ENCODE measurements around the gene TEX30.

DNA sequence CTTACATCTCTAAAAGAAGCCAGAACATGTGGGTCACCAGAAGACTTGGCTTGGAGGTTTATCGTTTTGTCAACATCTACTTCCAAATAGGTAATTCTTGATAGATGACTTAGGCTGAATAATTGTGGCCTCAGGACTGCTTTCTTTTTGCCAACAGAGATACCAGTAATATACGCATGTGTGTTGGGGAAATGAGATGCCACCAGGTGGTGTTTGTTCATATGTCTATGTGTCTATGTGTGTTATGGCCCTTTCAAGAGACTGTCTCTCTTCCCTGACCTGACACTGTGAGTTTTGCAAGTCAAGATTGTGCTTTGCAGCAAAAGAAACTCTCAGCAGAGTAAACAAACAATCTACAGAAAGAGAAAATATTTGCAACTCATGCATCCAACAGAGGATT lies 47.2 kb downstream of the TEX30 start:
- TF ChIP-seq CTCF (conservative IDR thresholded peaks at IDR 0.05; ENCODE audit: low read length) (peak; percentile 64), EZH2phosphoT487 (IDR thresholded peaks at IDR 0.05; ENCODE audit: borderline replicate concordance) (no peak)

Measured in Loucy (cell line).